Right lobe of liver (tissue), 4 donors: Measurements from ENCODE around the gene FREM1.

Experiments used
- CTCF ChIP-seq, 4 donors: fragments of 200-600 bp in 3 of 4; fragments of 450-650 bp in 1 of 4; IDR thresholded peaks; one replicate each; pipeline versions ENCODE4 v1.5.1 to v1.8.0; 2016 to 2022; ENCODE audit warnings: antibody characterized with exemption in 4 of 4, mild to moderate bottlenecking in 2 of 4
- POLR2A ChIP-seq: fragments of 450-650 bp; IDR thresholded peaks from one replicate; pipeline ENCODE4 v1.6.1; 2017; ENCODE audit warnings: antibody characterized with exemption, mild to moderate bottlenecking
- donor health status: DM: no; HTN: no; CAD: no.
- donor health status: DM: no; HTN: no; CAD: no.
- donor health status: DM: no; HTN: yes; CAD: no.

DNA sequence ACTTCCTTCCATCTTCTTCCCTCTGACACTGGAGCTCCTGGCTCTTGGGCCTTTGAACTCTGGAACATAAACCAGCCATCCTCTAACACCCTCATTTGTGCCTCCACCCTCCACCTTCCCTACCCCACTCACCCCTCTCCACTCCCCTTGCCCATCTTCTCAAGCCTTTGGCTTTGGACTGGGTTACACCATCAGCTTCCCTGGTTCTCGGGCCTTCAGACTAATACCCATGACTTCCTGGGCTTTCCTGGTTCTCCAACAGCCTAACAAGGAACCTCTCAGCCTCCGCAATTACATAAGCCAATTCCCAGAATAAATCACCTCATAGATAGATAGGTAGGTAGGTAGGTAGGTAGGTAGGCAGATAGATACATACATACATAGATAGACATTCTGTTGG, 67.1 kb downstream of the FREM1 start:
- TF ChIP-seq CTCF (IDR thresholded peaks at IDR 0.05) (no peak), POLR2A (no peak)
